SK-MEL-5 (cell line): ENCODE measurements around the gene PSMB11. TPM values are rescaled to one million over a fixed set of nuclear protein-coding genes. Genes with fewer than 3 reads are reported as not detected.

Experiments used
- DNase-seq: peaks from one replicate; pipeline ENCODE4 v3.0.0-alpha.2; 2016; ENCODE audit warnings: low read depth, low spot score
- in situ Hi-C: cut with HindIII; loops from 2 replicates; pipeline ENCODE4 v1.10.0; 2016; ENCODE audit warnings: low sequenced_read_pairs, high pct_unique_total_duplicates, low pct_unique_long_range_greater_than_20kb
- total RNA-seq: library from RNA; depleted of rRNA; stranded (reverse); fragments of >200 nt; shearing (Covaris generic); gene quantifications from 2 replicates; pipeline ENCODE4 v1.2.3, GENCODE V29; 2014

Gene PSMB11
- total RNA-seq, 1 experiment from 2014 or later = not detected

DNA sequence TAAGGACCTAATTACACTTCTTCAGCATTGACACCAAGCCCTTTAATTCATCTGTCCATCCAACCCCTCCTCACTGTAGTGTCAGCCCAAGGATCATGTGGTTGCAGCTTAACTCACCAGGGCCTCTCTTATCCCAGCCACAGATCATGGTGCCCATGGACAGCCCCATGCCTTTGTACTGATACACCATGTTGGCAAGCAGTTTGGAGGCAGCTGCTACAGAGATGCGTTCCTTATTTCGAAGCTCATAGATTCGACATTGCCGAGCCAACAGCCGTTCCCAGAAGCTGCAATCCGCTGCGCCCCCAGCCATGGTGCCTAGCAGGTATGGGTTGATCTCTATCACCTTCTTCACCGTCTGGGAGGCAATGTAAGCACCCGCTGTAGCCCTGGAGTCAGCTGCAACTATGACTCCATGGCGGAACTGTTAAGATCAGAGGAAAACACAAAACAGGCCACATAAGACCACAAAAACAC, 8.7 kb upstream of the PSMB11 start:
- in situ Hi-C loops = no loop called here
- no peak for DNase-seq

DNA sequence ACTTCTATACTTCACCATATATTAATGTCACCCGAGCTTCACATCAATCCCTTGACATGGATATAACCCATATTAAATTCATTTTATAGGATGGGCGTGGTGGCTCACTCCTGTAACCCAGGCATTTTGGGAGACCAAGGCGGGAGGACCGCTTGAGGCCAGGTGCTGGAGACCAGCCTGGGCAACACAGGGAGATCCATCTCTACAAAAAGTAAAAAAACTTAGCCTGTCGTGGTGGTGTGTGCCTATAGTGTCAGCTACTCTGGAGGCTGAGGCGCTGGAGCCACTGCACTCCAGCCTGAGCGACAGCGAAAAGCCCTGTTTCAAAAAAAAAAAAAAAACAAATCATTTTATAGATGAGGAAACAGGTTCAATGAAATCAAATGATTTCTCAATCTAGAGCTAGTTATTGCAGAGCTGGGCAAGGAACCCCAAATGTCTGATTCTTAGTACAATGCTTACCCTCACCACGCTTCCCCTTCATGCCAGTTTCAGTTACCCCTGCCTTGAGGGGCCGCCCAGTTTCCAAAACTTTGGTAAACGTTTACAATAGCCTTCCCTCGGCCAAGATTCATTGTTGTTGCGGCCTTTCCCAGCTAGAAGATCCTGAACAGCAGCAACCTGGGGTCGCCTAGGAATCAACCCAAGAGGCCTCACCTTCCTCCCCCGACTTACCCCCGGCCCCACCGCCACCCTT, 8.1 kb upstream of the PSMB11 start:
- in situ Hi-C loops = no loop called here
- no peak for DNase-seq

DNA sequence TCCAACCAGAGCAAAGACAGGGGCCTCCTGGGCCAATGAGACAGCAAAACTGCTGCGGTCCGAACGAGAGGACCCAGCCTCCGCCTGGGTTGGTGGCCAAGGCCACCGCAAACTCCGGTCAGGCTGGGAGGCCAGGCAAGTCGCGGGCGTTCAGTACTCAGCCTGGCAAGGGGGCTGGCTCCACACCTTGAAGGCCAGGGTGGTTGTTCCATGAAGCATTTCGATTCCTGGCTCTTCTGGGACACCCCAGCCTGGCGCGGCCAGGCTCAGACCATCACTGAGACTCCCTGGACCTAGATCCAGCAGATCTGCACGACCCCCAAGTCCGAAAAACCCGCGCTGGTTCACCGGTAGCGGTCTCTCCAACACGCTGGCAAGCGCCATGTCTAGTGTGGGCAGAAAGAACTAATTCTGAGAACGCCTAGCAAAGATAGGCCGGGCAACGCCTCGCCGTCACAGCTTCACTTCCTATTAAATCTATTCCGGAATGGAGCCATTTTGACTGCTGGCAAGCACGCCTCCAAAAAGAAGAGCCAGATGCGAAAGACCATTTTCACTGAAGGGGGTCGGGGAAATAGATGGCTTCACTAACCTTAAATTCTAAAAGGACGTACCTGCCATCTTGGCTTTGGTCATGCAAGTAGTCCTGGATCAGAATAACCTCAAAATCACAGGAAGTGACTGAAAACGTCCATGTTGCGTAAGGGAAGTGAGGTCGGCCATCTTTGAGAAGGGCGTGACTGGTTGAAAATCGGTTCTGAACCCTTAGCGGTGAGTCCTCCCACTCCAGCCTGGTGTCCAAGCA, 7.3 kb upstream of the PSMB11 start, which contains the start of gene PSMB5:
PSMB5 (minus strand) TSS at position 403 of the 805 bp plus-strand sequence; CDS start at position 384, 19 bp downstream.
- in situ Hi-C loops = no loop called here

DNA sequence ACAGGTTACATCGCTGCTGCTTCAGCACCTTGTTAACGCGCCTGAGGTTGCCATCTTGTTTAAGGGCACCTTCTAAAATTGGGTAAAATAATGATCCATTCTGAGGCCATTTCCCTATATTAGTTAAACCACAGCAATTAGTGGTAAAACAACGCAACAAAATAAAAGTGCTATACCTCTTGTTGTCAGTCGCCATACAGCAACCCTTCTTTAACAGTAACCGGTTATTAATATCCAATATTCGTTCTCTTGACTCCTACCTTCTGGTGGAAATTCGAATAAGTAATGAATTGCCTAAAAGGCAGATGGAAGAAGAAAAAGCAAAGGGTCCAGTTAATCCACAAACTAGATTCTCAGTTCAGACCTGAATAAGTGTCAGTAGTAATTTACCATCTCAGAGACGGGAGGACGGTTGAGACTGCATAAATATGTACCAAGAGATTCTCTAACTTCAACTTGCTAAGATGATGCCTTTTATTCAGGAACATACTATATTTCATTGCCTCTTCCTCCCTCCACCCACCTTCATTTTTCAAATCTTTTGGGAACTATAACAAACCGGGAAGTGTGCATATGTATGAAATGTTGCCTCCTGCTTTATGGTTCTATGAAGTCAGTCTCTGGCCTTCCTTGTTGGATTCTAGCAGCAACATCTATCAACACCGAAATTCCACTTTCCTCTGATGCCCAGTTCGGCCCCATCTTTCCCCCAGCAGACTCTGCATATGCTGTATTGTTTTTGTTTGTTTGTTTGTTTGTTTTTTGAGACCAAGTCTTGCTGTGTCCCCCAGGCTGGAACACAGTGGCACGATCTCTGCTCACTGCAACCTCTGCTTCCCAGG, 6.5 kb upstream of the PSMB11 start:
- no peak for DNase-seq
- in situ Hi-C loops = no loop called here

More for the DNA sequence above, 7.3 kb upstream of the PSMB11 start, which contains the start of gene PSMB5:
- peak; percentile 96 for DNase-seq

DNA sequence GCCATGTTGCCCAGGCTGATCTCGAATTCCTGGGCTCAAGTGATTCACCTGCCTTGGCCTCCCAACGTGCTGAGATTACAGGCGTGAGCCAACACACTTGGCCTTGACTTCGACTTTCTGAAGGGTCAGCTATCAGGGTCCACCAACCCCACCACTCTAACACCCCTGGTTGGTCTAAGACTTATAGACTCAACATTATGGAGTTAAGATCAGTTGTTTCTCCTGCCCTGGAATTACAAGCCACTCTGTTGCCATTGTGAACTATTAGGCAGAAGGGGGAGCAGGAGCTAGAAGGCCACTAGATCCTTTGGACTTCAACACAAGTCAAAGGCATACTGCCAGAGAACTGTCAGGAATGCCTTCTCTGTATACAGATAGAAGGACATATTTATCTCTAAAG, 1.9 kb upstream of the PSMB11 start:
- in situ Hi-C loops = no loop called here
- DNase-seq = no peak

DNA sequence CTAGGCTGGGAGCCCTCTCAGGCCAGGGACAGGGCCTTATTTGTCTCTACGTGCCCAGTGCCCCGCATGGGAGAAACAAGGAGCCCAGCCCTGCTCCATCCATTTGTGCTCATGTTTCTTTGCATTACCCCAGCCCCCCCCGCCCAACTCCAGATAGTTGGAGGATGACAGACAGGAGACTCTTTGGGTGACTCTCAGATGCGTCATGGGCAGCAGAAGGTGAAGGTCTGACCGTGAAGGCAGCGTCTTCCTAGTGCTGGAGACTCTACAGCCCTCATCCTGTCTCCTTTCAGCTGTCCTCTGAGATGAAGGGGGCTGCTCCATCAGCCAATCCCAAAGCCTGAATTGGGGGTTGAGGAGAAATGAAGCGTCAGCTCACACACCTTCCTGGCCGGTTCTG, 283 bp upstream of the PSMB11 start:
- in situ Hi-C loops = no loop called here
- DNase-seq = no peak

DNA sequence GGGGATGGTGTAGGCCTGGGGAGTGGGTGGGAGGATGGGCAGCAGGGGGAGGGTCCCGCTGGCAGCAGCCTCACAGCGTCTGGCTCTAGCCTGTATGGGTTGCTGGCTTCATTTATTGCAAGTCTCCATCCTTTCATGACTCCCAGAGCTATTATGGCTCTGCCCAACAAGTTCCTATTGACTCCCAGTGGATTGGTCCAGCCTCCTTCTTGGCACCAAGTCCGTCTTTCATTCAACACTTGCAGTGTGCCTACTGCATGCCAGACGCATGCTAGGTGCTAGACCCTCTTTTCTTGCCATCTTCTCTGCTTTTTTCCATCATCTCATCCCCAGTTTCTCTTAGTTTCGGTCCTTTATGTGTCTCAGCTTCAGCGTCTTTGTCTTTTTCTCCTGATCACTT, 1.1 kb downstream of the PSMB11 start:
- in situ Hi-C loops = no loop called here
- no peak for DNase-seq

DNA sequence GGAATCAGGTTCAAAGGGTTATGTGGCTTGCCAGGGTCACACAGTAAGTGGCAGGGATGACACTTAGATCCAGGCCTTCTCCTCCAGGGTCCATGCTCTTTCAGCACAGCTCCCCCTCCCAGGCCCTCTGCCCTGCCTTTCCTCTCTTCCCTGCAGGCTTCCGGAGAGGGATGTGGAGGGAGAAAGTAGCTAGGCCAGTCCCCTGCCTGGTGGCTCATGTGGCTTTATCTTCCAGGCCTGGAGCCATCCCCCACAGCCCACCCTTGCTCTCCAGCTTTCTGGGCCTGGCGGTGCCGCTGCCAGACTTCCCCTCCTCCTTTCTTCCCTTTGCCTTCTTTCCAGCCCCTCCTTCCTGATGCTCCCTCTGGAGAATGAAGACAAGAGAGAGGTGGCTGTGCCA, 1.7 kb downstream of the PSMB11 start:
- no peak for DNase-seq
- in situ Hi-C loops = no loop called here

DNA sequence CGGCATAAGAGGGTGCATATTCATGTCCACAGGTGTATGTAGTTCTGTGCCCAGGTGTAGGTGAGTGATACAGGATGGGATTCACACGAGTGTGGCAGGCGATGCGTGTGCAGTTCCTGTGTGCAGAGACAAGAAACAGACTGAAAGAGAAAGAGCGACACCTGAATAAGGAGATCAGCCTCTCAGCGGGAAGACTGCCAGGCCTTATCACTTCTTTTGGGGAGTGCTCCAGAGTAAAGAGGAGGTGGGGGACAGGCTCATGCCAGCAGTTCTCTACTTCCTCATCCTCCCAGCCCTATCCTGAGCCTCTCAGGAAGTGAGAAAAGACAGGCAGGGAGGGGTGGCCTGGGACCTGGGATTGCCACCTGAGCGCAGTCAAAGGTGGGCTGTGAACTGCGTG, 2.8 kb downstream of the PSMB11 start:
- no peak for DNase-seq
- in situ Hi-C loops = no loop called here

DNA sequence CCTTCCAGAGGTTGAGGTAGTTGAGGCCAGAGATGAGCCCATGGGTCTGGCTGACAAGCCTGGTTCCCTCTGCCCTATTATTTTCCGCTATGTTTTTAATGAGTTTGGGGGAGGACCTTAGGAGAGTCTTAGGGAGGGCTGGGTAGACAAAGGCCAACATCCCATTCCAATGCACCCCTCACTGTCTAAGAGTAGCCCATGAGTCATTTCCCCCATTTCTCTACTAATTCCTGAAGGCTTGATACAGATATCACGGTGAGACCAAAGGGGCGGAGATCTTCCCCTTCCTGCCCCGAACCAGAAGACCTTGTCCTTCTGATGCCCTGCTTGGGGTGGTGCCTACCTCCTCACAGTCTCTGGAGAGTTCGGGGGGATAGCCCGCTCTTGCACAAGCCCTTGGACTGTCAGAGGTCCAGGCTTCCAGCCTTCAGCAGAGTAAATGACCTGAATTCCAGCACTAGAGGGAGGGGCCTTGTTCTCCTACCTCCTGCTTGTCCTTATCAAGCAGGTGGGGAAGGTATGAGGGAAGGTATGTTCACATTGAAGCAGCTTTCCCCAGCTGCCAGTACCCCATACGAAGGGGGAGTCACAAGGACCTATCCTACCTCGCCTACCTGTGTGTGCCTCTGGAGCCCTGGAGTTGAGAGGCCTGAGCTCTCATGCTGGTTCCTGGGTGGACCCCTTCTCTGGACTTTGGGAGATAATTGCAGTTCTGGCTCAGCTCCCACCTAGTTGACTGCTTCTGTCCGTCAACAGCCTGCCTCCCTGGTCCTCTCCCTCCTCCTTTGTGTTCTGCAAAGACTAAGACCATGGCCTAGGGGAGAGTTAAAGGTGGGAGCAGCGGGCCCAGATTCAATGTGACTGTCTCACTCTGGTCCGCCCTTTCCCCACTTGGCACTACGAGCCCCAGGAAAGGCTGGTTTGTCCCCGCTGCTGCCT, 3.7 kb downstream of the PSMB11 start:
- DNase-seq = no peak
- in situ Hi-C loops = no loop called here

DNA sequence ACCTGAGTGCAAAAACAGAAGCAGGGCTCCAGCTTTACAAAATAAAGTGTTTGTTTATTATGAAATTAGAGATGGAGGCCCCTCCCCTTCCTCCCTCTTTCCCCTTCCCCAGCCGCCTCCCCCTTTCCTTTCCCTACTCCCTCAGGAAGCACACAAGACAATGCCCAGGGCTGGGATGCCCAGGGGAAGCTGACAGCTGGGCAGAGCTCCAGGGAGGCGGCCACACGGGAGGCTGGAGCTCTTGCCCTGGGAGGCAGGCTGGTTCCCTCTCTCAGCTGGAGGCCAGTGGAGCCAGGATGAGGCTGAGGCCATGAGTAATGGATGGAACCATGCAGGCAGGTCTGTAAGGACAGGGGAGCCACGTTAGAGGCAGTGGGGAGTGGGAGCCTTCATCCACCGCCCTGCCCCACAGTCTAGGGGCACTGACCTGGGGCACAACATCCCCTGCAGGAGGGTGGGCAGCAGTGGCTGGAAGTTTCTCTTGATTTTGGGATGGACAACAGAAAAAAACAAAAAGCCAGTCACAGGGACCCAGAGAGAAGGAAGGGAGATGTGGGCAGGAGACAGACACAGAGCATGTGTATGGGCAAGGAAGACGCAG, 5.1 kb downstream of the PSMB11 start:
- in situ Hi-C loops = no loop called here
- no peak for DNase-seq

DNA sequence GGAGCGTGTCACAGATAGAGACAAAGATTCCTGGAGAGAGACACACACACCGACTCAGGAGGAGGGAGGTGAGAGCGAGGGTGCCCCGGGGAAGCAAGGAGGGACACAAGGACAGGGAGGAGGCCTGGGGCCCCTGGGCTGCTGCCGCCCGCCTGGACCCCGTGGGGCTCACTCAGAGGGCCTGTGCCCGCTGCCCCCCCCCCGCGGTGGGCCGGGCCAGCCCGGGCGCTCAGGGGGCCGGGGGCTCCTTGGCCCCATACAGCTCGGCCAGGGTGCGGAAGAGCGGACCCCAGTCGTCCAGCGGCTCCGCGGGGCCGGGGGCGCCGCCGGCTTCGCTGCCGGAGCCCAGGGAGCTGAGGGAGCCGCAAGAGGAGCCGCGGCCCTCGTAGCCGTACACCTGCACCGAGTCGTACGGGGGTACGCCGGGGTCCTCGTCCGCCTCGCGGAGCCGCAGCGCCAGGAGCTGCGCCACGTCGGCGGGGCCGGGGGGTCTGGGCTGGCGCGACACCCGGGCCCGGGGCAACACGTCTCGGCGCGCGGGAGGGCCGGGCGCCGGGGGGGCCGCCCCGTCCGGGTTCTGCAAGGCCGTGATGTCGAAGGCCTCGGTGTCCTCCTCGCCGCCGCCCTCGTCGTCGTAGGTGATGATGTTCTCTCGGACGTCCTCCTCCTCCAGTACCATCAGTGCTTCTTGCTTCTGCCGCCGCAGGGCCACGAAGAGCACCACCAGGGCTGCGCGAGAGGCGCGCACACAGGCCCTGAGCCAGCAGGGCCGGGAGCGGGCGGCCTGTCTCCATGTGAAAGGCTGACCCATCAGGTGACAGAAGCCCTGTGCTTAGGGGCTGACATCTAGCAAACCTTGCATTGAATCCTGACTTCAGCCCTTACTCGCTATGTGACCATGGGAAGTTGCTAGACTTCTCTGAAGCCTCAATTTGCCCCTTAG, 6.0 kb downstream of the PSMB11 start:
- in situ Hi-C loops = no loop called here
- DNase-seq = no peak

DNA sequence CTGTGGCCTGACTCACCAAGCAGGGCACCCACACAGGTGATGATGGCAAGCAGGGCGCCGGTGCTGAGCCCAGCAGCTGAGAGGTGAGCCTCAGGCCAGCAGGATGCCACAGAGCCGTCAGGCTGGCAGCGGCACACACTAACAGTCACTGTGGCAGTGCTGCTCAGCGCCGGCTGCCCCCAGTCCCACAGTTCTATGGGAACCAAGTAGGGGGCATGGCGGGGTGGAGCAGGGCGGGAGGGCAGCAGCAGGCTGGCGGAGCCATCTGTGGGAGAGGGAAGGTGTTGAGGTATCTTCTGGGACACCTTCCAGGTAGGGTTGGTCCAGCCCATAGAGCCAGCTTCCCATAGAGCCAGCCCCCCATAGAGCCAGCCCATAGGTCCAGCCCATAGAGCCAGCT, 7.0 kb downstream of the PSMB11 start:
- in situ Hi-C loops = no loop called here
- no peak for DNase-seq

DNA sequence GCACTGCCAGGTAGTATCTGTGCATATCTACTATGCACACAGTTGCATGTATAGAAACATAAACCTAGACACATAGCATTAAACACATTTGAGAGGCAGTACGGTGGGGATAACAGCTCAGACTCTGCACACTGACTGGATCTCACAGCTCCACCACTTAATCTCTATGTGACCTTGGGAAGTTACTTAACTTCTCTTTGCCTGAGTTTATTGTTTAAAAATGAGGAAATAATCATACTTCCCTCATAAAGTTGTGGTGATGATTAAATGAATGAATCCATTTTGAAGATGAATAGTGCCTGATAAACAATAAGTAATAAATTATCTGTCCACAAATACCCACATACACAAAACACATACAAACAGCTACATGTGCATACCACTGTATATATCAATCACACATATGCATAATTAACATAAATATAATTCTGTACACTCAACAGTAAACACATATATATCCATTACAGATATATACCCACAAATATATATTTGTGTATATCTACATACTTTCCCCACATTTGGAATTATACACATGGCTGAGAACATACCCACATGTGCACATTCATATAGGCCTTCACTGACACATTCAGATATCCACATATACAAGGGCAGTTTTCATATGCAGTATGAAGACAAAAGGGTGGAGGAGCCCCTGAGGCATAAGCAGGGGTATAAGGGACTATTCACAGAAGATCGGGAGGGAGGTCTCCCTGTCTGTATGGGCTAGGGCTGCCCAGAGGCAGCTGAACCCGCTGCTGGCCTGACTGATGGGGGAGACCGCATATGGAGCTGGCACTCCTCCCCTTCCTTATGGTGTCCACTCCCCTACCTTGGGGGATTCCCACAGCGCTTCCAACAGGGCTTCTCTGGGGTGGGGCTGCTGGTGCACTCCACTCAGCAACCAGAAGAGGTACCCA, 9.4 kb downstream of the PSMB11 start:
- DNase-seq = no peak
- in situ Hi-C loops = no loop called here

DNA sequence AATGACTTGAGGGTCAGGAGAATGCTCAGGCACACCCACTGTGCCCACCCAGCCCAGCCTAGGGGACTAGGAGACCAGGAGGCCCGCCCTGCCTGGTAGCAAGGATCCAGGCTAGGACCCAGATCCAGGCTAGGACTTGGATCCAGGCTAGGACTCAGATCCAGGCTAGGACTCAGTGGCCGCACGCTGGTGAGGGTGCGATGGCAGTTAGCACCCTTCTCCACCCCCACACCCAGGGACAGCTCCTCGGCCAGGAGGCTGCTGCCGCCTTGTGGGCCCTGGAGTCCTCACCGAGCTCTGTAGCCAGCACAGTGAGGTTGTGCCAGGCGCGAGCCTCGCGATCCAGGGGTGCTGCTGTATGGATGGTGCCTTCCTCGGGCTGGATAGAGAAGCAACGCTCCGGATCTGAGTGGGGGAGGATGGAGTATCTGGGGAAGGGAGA, 10.2 kb downstream of the PSMB11 start:
- DNase-seq = peak; percentile 46
- in situ Hi-C loops = no loop called here
